A549 (cell line): Measurements from ENCODE around the gene LHX4. TPM values are rescaled to one million over a fixed set of nuclear protein-coding genes. Genes with fewer than 3 reads are reported as not detected.
A peak's percentile ranks its signal among the peaks of the same experiment; 100 is the strongest.

Experiments used
- ATAC-seq, 2 experiments: fragments of 200-7000 bp in 1 of 2; fragments of >200 bp in 1 of 2; cut with Nextera tagmentation in 1 of 2; cut with Tn5 transposase in 1 of 2; 3 replicates each; pipeline versions ENCODE4 v1.8.0 to v1.9.1; 2018 to 2020; ENCODE audit warnings: mild to moderate bottlenecking in 1 of 2, moderate library complexity in 1 of 2
- CTCF ChIA-PET: fragments of 300-600 bp; sonication (Branson Sonifier 250); formaldehyde crosslinking; extraction: SDS; loops from one replicate; lab custom pipeline; 2021; ENCODE audit warnings: antibody characterized with exemption, inconsistent platforms; lab: Yijun Ruan, JAX
- POLR2A ChIA-PET: fragments of 350-600 bp; formaldehyde crosslinking; extraction: SDS; loops from one replicate; lab custom pipeline; 2021; ENCODE audit warnings: antibody characterized with exemption, inconsistent platforms; lab: Yijun Ruan, JAX
- DNase-seq, 2 experiments: peaks; one replicate each; pipeline versions ENCODE4 v3.0.0 to v3.0.0-alpha.2; 2011 to 2016; ENCODE audit warnings: low read depth in 1 of 2, low spot score in 1 of 2
- FAIRE-seq: peaks from 2 replicates; lab custom pipeline; 2011; peaks lifted over from hg19 to GRCh38; lab: Jason Lieb, UNC
- H3K27ac ChIP-seq, 2 experiments: fragments of >200 bp; sonication (Bioruptor Twin); formaldehyde crosslinking; 3 replicates each; pipeline ENCODE4 v1.5.1; 2016 to 2017
- H3K4me1 ChIP-seq: fragments of >200 bp; sonication (Bioruptor Twin); formaldehyde crosslinking; 3 replicates; pipeline ENCODE4 v1.6.1; 2016
- H3K4me2 ChIP-seq: fragments of >200 bp; sonication (Bioruptor Twin); formaldehyde crosslinking; 3 replicates; pipeline ENCODE4 v1.6.1; 2016
- H3K4me3 ChIP-seq: fragments of >200 bp; sonication (Bioruptor Twin); formaldehyde crosslinking; 3 replicates; pipeline ENCODE4 v1.5.1; 2016
- H3K9me3 ChIP-seq: fragments of >200 bp; sonication (Bioruptor Twin); formaldehyde crosslinking; 3 replicates; pipeline ENCODE4 v1.6.1; 2016
- ATOH8 ChIP-seq: fragments of 250-450 bp; sonication (Bioruptor Pico); IDR thresholded peaks from 2 replicates; pipeline ENCODE4 v1.5.0; 2020; ENCODE audit warnings: low read depth, mild to moderate bottlenecking, moderate library complexity
- BHLHE40 ChIP-seq: IDR thresholded peaks from 2 replicates; pipeline ENCODE4 v1.6.1; 2012; ENCODE audit warnings: low read depth, low read length, inconsistent platforms
- EHMT2 ChIP-seq: fragments of 200-600 bp; sonication (generic); IDR thresholded peaks from 2 replicates; pipeline ENCODE4 v1.6.1; 2016; ENCODE audit warnings: antibody characterized with exemption, low read depth, mild to moderate bottlenecking, moderate library complexity
- FOSB ChIP-seq: fragments of 250-450 bp; sonication (Bioruptor Pico); IDR thresholded peaks from 2 replicates; pipeline ENCODE4 v1.5.0; 2020; ENCODE audit warnings: mild to moderate bottlenecking, moderate library complexity
- FOSL2 ChIP-seq, 2 experiments: fragments of 450-650 bp in 1 of 2; fragments of >200 bp in 1 of 2; sonication (Bioruptor Twin) in 1 of 2; formaldehyde crosslinking; IDR thresholded peaks; 2 replicates each; pipeline versions ENCODE4 v1.5.0 to v1.6.1; 2016 to 2020; ENCODE audit warnings: mild to moderate bottlenecking in 1 of 2, moderate library complexity in 1 of 2
- FOXS1 ChIP-seq: fragments of 250-450 bp; sonication (Bioruptor Pico); IDR thresholded peaks from 2 replicates; pipeline ENCODE4 v1.5.0; 2020; ENCODE audit warnings: mild to moderate bottlenecking, moderate library complexity
- GATA3 ChIP-seq: IDR thresholded peaks from 2 replicates; pipeline ENCODE4 v1.6.1; 2012; ENCODE audit warnings: borderline replicate concordance
- HEYL ChIP-seq: fragments of 250-450 bp; sonication (Bioruptor Pico); IDR thresholded peaks from 2 replicates; pipeline ENCODE4 v1.8.0; 2021; ENCODE audit warnings: mild to moderate bottlenecking, moderate library complexity
- HOXA7 ChIP-seq: fragments of 250-450 bp; sonication (Bioruptor Pico); IDR thresholded peaks from 2 replicates; pipeline ENCODE4 v1.5.0; 2020; ENCODE audit warnings: mild to moderate bottlenecking, moderate library complexity
- HOXB13 ChIP-seq: fragments of 250-450 bp; sonication (Bioruptor Pico); IDR thresholded peaks from 2 replicates; pipeline ENCODE4 v1.5.0; 2020; ENCODE audit warnings: low read depth, mild to moderate bottlenecking, moderate library complexity
- MAFK ChIP-seq: fragments of 450-650 bp; IDR thresholded peaks from 2 replicates; pipeline ENCODE4 v1.6.1; 2014; ENCODE audit not compliant: partially characterized antibody
- MAX ChIP-seq: IDR thresholded peaks from 2 replicates; pipeline ENCODE4 v1.6.1; 2012
- MAZ ChIP-seq: fragments of 150-350 bp; IDR thresholded peaks from 2 replicates; pipeline ENCODE4 v1.6.1; 2014; ENCODE audit warnings: antibody characterized with exemption, low read depth, low read length, borderline replicate concordance
- NPAS2 ChIP-seq: fragments of 250-450 bp; sonication (Bioruptor Pico); IDR thresholded peaks from 2 replicates; pipeline ENCODE4 v1.8.0; 2022; ENCODE audit warnings: mild to moderate bottlenecking, moderate library complexity, borderline replicate concordance
- NR3C1 ChIP-seq: fragments of >200 bp; sonication (Bioruptor Twin); formaldehyde crosslinking; IDR thresholded peaks from 3 replicates; pipeline ENCODE4 v1.6.1; 2017
- PHF8 ChIP-seq: fragments of 200-600 bp; sonication (generic); IDR thresholded peaks from 2 replicates; pipeline ENCODE4 v1.6.1; 2016; ENCODE audit warnings: low read depth, mild to moderate bottlenecking, antibody characterized with exemption, moderate library complexity, borderline replicate concordance
- POLR2AphosphoS2 ChIP-seq: conservative IDR thresholded peaks from 2 replicates; pipeline ENCODE4 v1.6.1; 2012; ENCODE audit warnings: low read length, improper control_type of control experiment, inconsistent platforms
- REST ChIP-seq: fragments of 200-600 bp; sonication (generic); IDR thresholded peaks from 2 replicates; pipeline ENCODE4 v1.6.1; 2016; ENCODE audit warnings: antibody characterized with exemption, mild to moderate bottlenecking, moderate library complexity
- RFX5 ChIP-seq: fragments of 450-650 bp; IDR thresholded peaks from 2 replicates; pipeline ENCODE4 v1.7.1; 2014; ENCODE audit warnings: antibody characterized with exemption, mild to moderate bottlenecking, moderate library complexity
- TFCP2L1 ChIP-seq: fragments of 250-450 bp; sonication (Bioruptor Pico); IDR thresholded peaks from 2 replicates; pipeline ENCODE4 v1.5.0; 2021; ENCODE audit warnings: mild to moderate bottlenecking
- ZC3H11A ChIP-seq: fragments of 450-650 bp; IDR thresholded peaks from 2 replicates; pipeline ENCODE4 v1.6.1; 2014; ENCODE audit warnings: antibody characterized with exemption, mild to moderate bottlenecking
- ZSCAN20 ChIP-seq: fragments of 250-450 bp; sonication (Bioruptor Pico); IDR thresholded peaks from 2 replicates; pipeline ENCODE4 v1.8.0; 2022; ENCODE audit warnings: mild to moderate bottlenecking, moderate library complexity
- WGBS: methylation state at CpG from one replicate; pipeline ENCODE4 v1.1.6; 2017; ENCODE audit errors: missing lambda C conversion rate; 5-methylcytosine and 5-hydroxymethylcytosine counted together
- polyA plus RNA-seq, 4 experiments: library from polyadenylated mRNA; depleted of rRNA in 3 of 4; stranded (reverse); fragments of >200 nt; fragmentation: RNase III in 1 of 4; extraction: RNeasy Plus Mini Kit Qiagen cat#74134 plus additional on column Dnase treatment in 1 of 4; gene quantifications; 2 replicates in 3 of 4; 3 replicates in 1 of 4; pipeline ENCODE4 v1.2.3, GENCODE V29; 2011 to 2017

The LHX4 gene
- polyA plus RNA-seq, 2 of the 4 experiments (the other 2 are of a cell fraction): 0.62 to 0.80 TPM

- Histone ChIP-seq H3K4me2 (no peak overlapping the region), H3K27ac (no peak overlapping the region), H3K4me3 (no peak overlapping the region), H3K4me1 (peaks cover 15% of the 10 kb centered on the region; the same call in 2 of the 3 replicates), H3K9me3 (no peaks in the 10 kb centered on the region)
- ATAC-seq (no peak), DNase-seq (no peak), FAIRE-seq (no peak)
- WGBS: 81% methylated on average over 22 of the region's 23 CpGs
- POLR2A ChIA-PET: no interaction called here
- CTCF ChIA-PET: interaction anchor here (0.9 to 4.6 kb wide), 8 partner anchors 10 to 211 kb away, joined by 3 to 32 read pairs (median 4); no protein-coding TSS in a partner anchor
- no peak for TF ChIP-seq ZC3H11A
- no peak for TF ChIP-seq TFCP2L1
Measured at GRCh38 chr1:180271272-180272255, 41.5 kb downstream of the LHX4 start.

GRCh38 chr1:180272395-180272794, 42.3 kb downstream of the LHX4 start:
- no peak for ATAC-seq
- H3K9me3 ChIP-seq: no peaks in the 10 kb centered on the region
- ChIA-PET CTCF (interaction anchor here (0.9 to 4.6 kb wide), 3 partner anchors 11 to 20 kb away, joined by 3 to 32 read pairs (median 6); no protein-coding TSS in a partner anchor), POLR2A (no interaction called here)
- no peak overlapping the region for H3K4me2 ChIP-seq
- peak; percentile 69 for TF ChIP-seq MAFK
- no peak for TF ChIP-seq MAX
- no peak for TF ChIP-seq BHLHE40
- no peak overlapping the region for H3K27ac ChIP-seq
- DNase-seq: no peak
- H3K4me3 ChIP-seq: no peak overlapping the region
- WGBS: 99% methylated on average over 4 of the region's 4 CpGs
- no peak for FAIRE-seq
- H3K4me1 ChIP-seq: peaks cover 15% of the 10 kb centered on the region; the same call in 2 of the 3 replicates

- FAIRE-seq (no peak), ATAC-seq (no peak)
- CTCF ChIA-PET: interaction anchor here (0.9 to 4.6 kb wide), 4 partner anchors 11 to 20 kb away, joined by 3 to 32 read pairs (median 4); no protein-coding TSS in a partner anchor
Measured at GRCh38 chr1:180273066-180273465, 43.0 kb downstream of the LHX4 start.

GRCh38 chr1:180274221-180274620, 44.2 kb downstream of the LHX4 start:
- WGBS: 92% methylated on average over 11 of the region's 11 CpGs
- FAIRE-seq: no peak
- no peak for DNase-seq
- no peaks in the 10 kb centered on the region for H3K9me3 ChIP-seq
- no peak overlapping the region for H3K4me3 ChIP-seq
- ATAC-seq: no peak
- POLR2A ChIA-PET: no interaction called here
- H3K27ac ChIP-seq: no peak overlapping the region
- peaks cover 15% of the 10 kb centered on the region; the same call in 2 of the 3 replicates for H3K4me1 ChIP-seq
- no peak overlapping the region for H3K4me2 ChIP-seq
- CTCF ChIA-PET: interaction anchor here (1.3 kb wide), 1 partner anchor 15 kb away, joined by 3 read pairs; no protein-coding TSS in a partner anchor
- TF ChIP-seq ATOH8 (CRISPR knock-in tag) (no peak), HEYL (no peak), FOSL2 (IDR thresholded peaks at IDR 0.05) (no peak), FOSL2 (CRISPR knock-in tag; IDR thresholded peaks at IDR 0.05) (no peak), HOXB13 (CRISPR knock-in tag) (no peak), MAZ (no peak), FOXS1 (no peak), EHMT2 (no peak), NR3C1 (no peak), NPAS2 (no peak), HOXA7 (no peak), GATA3 (no peak), REST (no peak)
- TF ChIP-seq, all 56 proteins: peak for 0

More at GRCh38 chr1:180273066-180273465, 43.0 kb downstream of the LHX4 start:
- no peak for DNase-seq
- Histone ChIP-seq H3K4me3 (no peak overlapping the region), H3K4me1 (peaks cover 15% of the 10 kb centered on the region; the same call in 2 of the 3 replicates), H3K27ac (no peak overlapping the region), H3K4me2 (no peak overlapping the region), H3K9me3 (no peaks in the 10 kb centered on the region)
- WGBS: 97% methylated on average over 2 of the region's 2 CpGs
- TF ChIP-seq FOSB (CRISPR knock-in tag) (no peak), PHF8 (no peak), ZC3H11A (no peak), POLR2AphosphoS2 (no peak), ZSCAN20 (CRISPR knock-in tag) (no peak), RFX5 (no peak)
- POLR2A ChIA-PET: no interaction called here
